ENCODE measurements around the gene KDM2B.
"Not testable (repeated sequence)": the region's sequence is repeated elsewhere in the genome, so short reads cannot be mapped to it uniquely, and the experiment has no call there.

The KDM2B gene

GRCh38 chr12:121499929-121500793 lies 80.7 kb downstream of the KDM2B start:
- DNase-seq (ENCODE audit: low spot score), result peak; percentile 68

GRCh38 chr12:121495746-121496145 lies 85.1 kb downstream of the KDM2B start:
- no peak for DNase-seq (ENCODE audit: low spot score)

GRCh38 chr12:121494093-121494787 lies 86.6 kb downstream of the KDM2B start:
- no peak for DNase-seq (ENCODE audit: low spot score)

- no peak for DNase-seq (ENCODE audit: low spot score)
Observed at GRCh38 chr12:121490401-121491281, 90.2 kb downstream of the KDM2B start.

- DNase-seq (ENCODE audit: low spot score), result no peak
Observed at GRCh38 chr12:121489874-121490273, 90.9 kb downstream of the KDM2B start.

- DNase-seq (ENCODE audit: low spot score), result no peak
Observed at GRCh38 chr12:121484967-121485366, 95.9 kb downstream of the KDM2B start.

- not testable (repeated sequence) for DNase-seq (ENCODE audit: low spot score)
Observed at GRCh38 chr12:121484564-121484963, 96.3 kb downstream of the KDM2B start.

GRCh38 chr12:121483949-121484348 lies 96.9 kb downstream of the KDM2B start:
- no peak for DNase-seq (ENCODE audit: low spot score)

GRCh38 chr12:121476477-121476876 lies 104.3 kb downstream of the KDM2B start:
- DNase-seq (ENCODE audit: low spot score), result no peak

- no peak for DNase-seq (ENCODE audit: low spot score)
Observed at GRCh38 chr12:121475279-121475678, 105.5 kb downstream of the KDM2B start.

GRCh38 chr12:121472150-121472905 lies 108.5 kb downstream of the KDM2B start:
- no peak for DNase-seq (ENCODE audit: low spot score)

- no peak for DNase-seq (ENCODE audit: low spot score)
Observed at GRCh38 chr12:121470751-121471150, 110.1 kb downstream of the KDM2B start.

- no peak for DNase-seq (ENCODE audit: low spot score)
Observed at GRCh38 chr12:121468499-121468801, 112.4 kb downstream of the KDM2B start.

GRCh38 chr12:121467638-121468498 lies 113.0 kb downstream of the KDM2B start:
- DNase-seq (ENCODE audit: low spot score), result peak; percentile 29

GRCh38 chr12:121466794-121467637 lies 113.8 kb downstream of the KDM2B start:
- DNase-seq (ENCODE audit: low spot score), result peak; percentile 88

GRCh38 chr12:121465921-121466793 lies 114.7 kb downstream of the KDM2B start:
- DNase-seq (ENCODE audit: low spot score), result peak; percentile 53

- DNase-seq (ENCODE audit: low spot score), result no peak
Observed at GRCh38 chr12:121464331-121464730, 116.5 kb downstream of the KDM2B start.

GRCh38 chr12:121461048-121461447 lies 119.8 kb downstream of the KDM2B start:
- DNase-seq (ENCODE audit: low spot score), result no peak

GRCh38 chr12:121456551-121456950 lies 124.3 kb downstream of the KDM2B start:
- no peak for DNase-seq (ENCODE audit: low spot score)

All from HuH-7.5 (cell line).